Neuronal stem cell (in vitro differentiated cells): ENCODE results near the gene MRAP2.

Source experiments
- DNase-seq: peaks from one replicate; pipeline ENCODE4 v3.0.0-alpha.2; 2013; ENCODE audit warnings: low spot score
- H2AFZ ChIP-seq: one replicate; pipeline ENCODE4 v1.6.1; 2013; ENCODE audit warnings: mild to moderate bottlenecking, low read length, inconsistent platforms
- H2AK5ac ChIP-seq: 2 replicates; pipeline ENCODE4 v1.6.1; 2013; ENCODE audit warnings: low read depth, mild to moderate bottlenecking, inconsistent platforms, low read length, moderate library complexity, mixed read lengths
- H2BK120ac ChIP-seq: 2 replicates; pipeline ENCODE4 v1.6.1; 2013; ENCODE audit warnings: low read depth, mild to moderate bottlenecking, inconsistent platforms, low read length, moderate library complexity, mixed read lengths
- H2BK12ac ChIP-seq: one replicate; pipeline ENCODE4 v1.6.1; 2013; ENCODE audit warnings: low read length, inconsistent platforms
- H2BK15ac ChIP-seq: 2 replicates; pipeline ENCODE4 v1.6.1; 2013; ENCODE audit warnings: mild to moderate bottlenecking, low read length, inconsistent platforms, mixed read lengths
- H2BK5ac ChIP-seq: one replicate; pipeline ENCODE4 v1.6.1; 2013; ENCODE audit warnings: inconsistent platforms, mild to moderate bottlenecking, low read length, moderate library complexity
- H3K14ac ChIP-seq: one replicate; pipeline ENCODE4 v1.6.1; 2013; ENCODE audit warnings: low read length, inconsistent platforms
- H3K18ac ChIP-seq: 2 replicates; pipeline ENCODE4 v1.6.1; 2013; ENCODE audit warnings: low read length, inconsistent platforms
- H3K23ac ChIP-seq: 2 replicates; pipeline ENCODE4 v1.6.1; 2013; ENCODE audit warnings: low read depth, mild to moderate bottlenecking, mixed read lengths, low read length, inconsistent platforms; ENCODE audit not compliant: poor library complexity
- H3K27ac ChIP-seq: replicated peaks from 3 replicates; pipeline ENCODE4 v1.5.1; 2013; ENCODE audit warnings: low read length, inconsistent platforms
- H3K27me3 ChIP-seq, 3 experiments: 2 replicates each; pipeline ENCODE4 v1.6.1; 2013; ENCODE audit warnings: low read length in 3 of 3, mild to moderate bottlenecking in 2 of 3, inconsistent platforms in 1 of 3, low read depth in 1 of 3, mixed read lengths in 1 of 3, moderate library complexity in 1 of 3; ENCODE audit not compliant: control insufficient read depth in 3 of 3, insufficient read depth in 3 of 3
- H3K36me3 ChIP-seq, 2 donors: replicated peaks in 1 of 2; 2 replicates each; pipeline ENCODE4 v1.6.1; 2013; ENCODE audit warnings: low read length in 2 of 2; ENCODE audit not compliant: control insufficient read depth in 2 of 2, insufficient read depth in 2 of 2
- H3K4ac ChIP-seq: 2 replicates; pipeline ENCODE4 v1.6.1; 2013; ENCODE audit warnings: inconsistent platforms, mild to moderate bottlenecking, low read length, moderate library complexity
- H3K4me1 ChIP-seq, 2 donors: 1 replicate in 1 of 2; 2 replicates in 1 of 2; pipeline ENCODE4 v1.6.1; 2013; ENCODE audit warnings: low read length in 2 of 2, low read depth in 1 of 2; ENCODE audit not compliant: control insufficient read depth in 2 of 2, insufficient read depth in 1 of 2
- H3K4me2 ChIP-seq: one replicate; pipeline ENCODE4 v1.6.1; 2013; ENCODE audit warnings: mild to moderate bottlenecking, low read length, inconsistent platforms; ENCODE audit not compliant: insufficient read depth, poor library complexity, severe bottlenecking
- H3K4me3 ChIP-seq, 2 donors: 2 replicates each; pipeline ENCODE4 v1.5.1; 2013; ENCODE audit warnings: low read length in 2 of 2, mild to moderate bottlenecking in 2 of 2, inconsistent platforms in 1 of 2, moderate library complexity in 1 of 2
- H3K79me1 ChIP-seq: one replicate; pipeline ENCODE4 v1.6.1; 2013; ENCODE audit warnings: low read depth, mild to moderate bottlenecking, inconsistent platforms, low read length, moderate library complexity
- H3K9ac ChIP-seq: one replicate; pipeline ENCODE4 v1.6.1; 2013; ENCODE audit warnings: mild to moderate bottlenecking, low read depth, low read length, inconsistent platforms; ENCODE audit not compliant: poor library complexity
- H3K9me3 ChIP-seq, 2 donors: replicated peaks in 1 of 2; 2 replicates each; pipeline versions ENCODE3 to v1.6.1; 2013; ENCODE audit warnings: low read length in 2 of 2, mild to moderate bottlenecking in 2 of 2, inconsistent platforms in 1 of 2, low read depth in 1 of 2, mixed read lengths in 1 of 2, moderate library complexity in 1 of 2; ENCODE audit not compliant: control insufficient read depth in 2 of 2, insufficient read depth in 1 of 2
- H4K8ac ChIP-seq: one replicate; pipeline ENCODE4 v1.6.1; 2013; ENCODE audit warnings: low read depth, mild to moderate bottlenecking, inconsistent platforms, low read length, moderate library complexity
- H4K91ac ChIP-seq: one replicate; pipeline ENCODE4 v1.6.1; 2013; ENCODE audit warnings: low read length, low read depth, mild to moderate bottlenecking, inconsistent platforms; ENCODE audit not compliant: poor library complexity
- WGBS, 2 donors: extraction: QIAGEN DNeasy Blood & Tissue Kit; methylation state at CpG; one replicate each; pipeline ENCODE4 v1.1.7; 2013; ENCODE audit warnings: missing lambda C conversion rate in 2 of 2, mixed read lengths in 1 of 2; ENCODE audit not compliant: insufficient read length in 2 of 2, insufficient replicate concordance in 1 of 2; ENCODE audit errors: extremely low coverage in 2 of 2; 5-methylcytosine and 5-hydroxymethylcytosine counted together

MRAP2 gene

GRCh38 chr6:84019842-84020211, 13.7 kb upstream of the MRAP2 start:
- DNase-seq: no peak
- WGBS, 2 donors: no CpG with 5 or more reads among the region's 6 CpGs
- no peak overlapping the region for H4K91ac ChIP-seq

DNA sequence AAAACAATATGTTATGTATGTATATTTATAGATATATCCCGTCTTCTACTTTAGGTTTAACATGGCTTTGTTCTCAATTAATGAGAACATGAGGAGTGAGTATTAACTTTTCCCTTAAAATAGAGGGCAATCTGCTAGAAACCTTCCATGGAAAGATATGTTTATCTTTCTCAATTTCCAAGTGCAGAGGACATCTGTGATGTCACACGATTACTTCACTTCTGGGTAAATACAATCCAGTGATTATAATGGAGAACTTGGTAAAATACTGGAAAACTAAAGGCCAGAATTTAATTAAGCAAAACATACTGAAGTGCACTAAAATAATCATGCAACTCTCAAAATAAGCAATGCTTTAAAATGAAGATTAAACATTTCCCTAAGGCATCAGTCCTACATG, 11.9 kb upstream of the MRAP2 start:
- H4K91ac ChIP-seq: no peak overlapping the region
- H3K4ac ChIP-seq: no peak overlapping the region

More at GRCh38 chr6:84019842-84020211, 13.7 kb upstream of the MRAP2 start:
- Histone ChIP-seq H2BK120ac (no peak overlapping the region), H3K14ac (no peak overlapping the region), H2BK12ac (no peak overlapping the region), H4K8ac (no peak overlapping the region), H3K4me1 (no peaks in the 10 kb centered on the region), H2AK5ac (no peak overlapping the region), H3K27ac (no peak overlapping the region), H2BK15ac (no peak overlapping the region), H3K4ac (no peak overlapping the region), H3K27me3 (no peaks in the 10 kb centered on the region), H2BK5ac (no peak overlapping the region), H3K9ac (no peak overlapping the region), H3K36me3 (no peaks in the 10 kb centered on the region), H3K23ac (no peak overlapping the region), H2AFZ (no peak overlapping the region), H3K79me1 (no peaks in the 10 kb centered on the region), H3K18ac (no peak overlapping the region), H3K4me2 (no peak overlapping the region), H3K4me3 (no peak overlapping the region), H3K9me3 (no peaks in the 10 kb centered on the region)

GRCh38 chr6:84026721-84027164, 6.8 kb upstream of the MRAP2 start:
- H2BK15ac ChIP-seq: no peak overlapping the region
- H3K14ac ChIP-seq: no peak overlapping the region
- H4K8ac ChIP-seq: no peak overlapping the region
- no peak overlapping the region for H2BK12ac ChIP-seq
- no peak overlapping the region for H2BK120ac ChIP-seq
- no peak overlapping the region for H3K9ac ChIP-seq
- H3K27me3 ChIP-seq: peaks cover 0 to 6% (median 0%) of the 10 kb centered on the region in 3 experiments
- H3K9me3 ChIP-seq: peaks cover 0 to 5% of the 10 kb centered on the region in 2 donors
- H2AFZ ChIP-seq: no peak overlapping the region
- H4K91ac ChIP-seq: no peak overlapping the region
- no peak overlapping the region for H3K4ac ChIP-seq
- no peaks in the 10 kb centered on the region for H3K79me1 ChIP-seq
- no peak overlapping the region for H3K27ac ChIP-seq
- no peak overlapping the region for H3K18ac ChIP-seq
- H3K4me2 ChIP-seq: no peak overlapping the region
- no CpG with 5 or more reads among the region's 5 CpGs for WGBS, 2 donors
- no peak overlapping the region for H2BK5ac ChIP-seq
- no peak overlapping the region for H3K23ac ChIP-seq
- DNase-seq: no peak
- H3K4me3 ChIP-seq: no peak overlapping the region
- H3K4me1 ChIP-seq: peaks cover 5 to 6% of the 10 kb centered on the region in 2 donors
- no peaks in the 10 kb centered on the region for H3K36me3 ChIP-seq
- H2AK5ac ChIP-seq: no peak overlapping the region

More for the DNA sequence above, 11.9 kb upstream of the MRAP2 start:
- Histone ChIP-seq H3K14ac (no peak overlapping the region), H2BK5ac (no peak overlapping the region), H2BK120ac (no peak overlapping the region), H4K8ac (no peak overlapping the region), H3K9me3 (peaks cover 0 to 2% of the 10 kb centered on the region in 2 donors), H3K4me3 (no peak overlapping the region), H3K18ac (no peak overlapping the region), H2BK15ac (no peak overlapping the region), H2AK5ac (no peak overlapping the region), H2AFZ (no peak overlapping the region), H3K27me3 (no peaks in the 10 kb centered on the region), H3K36me3 (no peaks in the 10 kb centered on the region), H3K23ac (no peak overlapping the region), H3K27ac (no peak overlapping the region), H3K4me1 (no peaks in the 10 kb centered on the region), H3K79me1 (no peaks in the 10 kb centered on the region), H3K4me2 (no peak overlapping the region), H2BK12ac (no peak overlapping the region), H3K9ac (no peak overlapping the region)
- WGBS, 2 donors: no CpG with 5 or more reads among the region's 2 CpGs
- DNase-seq: no peak

DNA sequence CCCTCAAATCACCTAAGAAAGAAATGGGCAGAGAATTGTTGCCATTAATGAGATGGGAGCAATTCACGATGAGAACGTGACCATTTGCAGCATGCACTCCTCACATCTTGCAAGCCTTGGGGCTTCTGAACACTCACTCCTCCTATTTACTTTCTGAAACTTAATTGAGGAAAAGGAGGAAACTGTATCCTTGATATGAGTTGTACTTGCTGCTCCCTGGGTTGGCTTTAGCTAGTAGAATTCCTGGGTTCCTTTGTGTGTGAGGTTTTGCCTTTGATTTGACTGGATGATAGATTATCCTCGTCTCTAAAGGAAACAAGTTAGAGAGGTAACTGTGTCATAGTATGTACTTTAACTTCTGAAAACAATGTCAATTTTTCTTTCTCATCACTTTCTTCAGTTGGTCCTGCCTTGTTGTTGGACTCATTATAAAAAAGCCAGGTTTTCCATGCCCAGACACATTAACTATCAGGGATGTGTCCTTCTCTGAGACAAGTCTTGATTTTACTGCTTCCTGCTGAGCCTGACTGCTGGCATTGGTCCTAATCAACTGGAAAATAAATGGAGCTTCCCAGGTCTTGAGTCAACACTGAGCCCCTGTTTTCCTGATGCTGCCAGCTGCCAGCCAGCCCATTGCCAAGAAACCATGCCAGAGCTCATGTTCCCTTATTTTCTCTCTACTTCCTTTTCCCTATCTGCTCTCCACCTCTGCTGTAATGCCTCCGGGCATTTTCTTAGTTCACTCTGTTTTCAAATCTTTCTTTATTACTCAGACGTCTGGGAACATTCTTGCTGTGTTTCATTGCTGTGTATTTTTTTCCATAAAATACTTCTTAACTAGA, 6.0 kb upstream of the MRAP2 start:
- no peak overlapping the region for H3K4ac ChIP-seq
- no peak overlapping the region for H3K23ac ChIP-seq
- no peak overlapping the region for H4K8ac ChIP-seq
- no peak overlapping the region for H2BK15ac ChIP-seq
- H3K4me1 ChIP-seq: peaks cover 5 to 6% of the 10 kb centered on the region in 2 donors
- H2AFZ ChIP-seq: no peak overlapping the region
- H3K36me3 ChIP-seq: no peaks in the 10 kb centered on the region
- H3K4me3 ChIP-seq: no peak overlapping the region
- H4K91ac ChIP-seq: no peak overlapping the region
- peaks cover 0 to 7% (median 0%) of the 10 kb centered on the region in 3 experiments for H3K27me3 ChIP-seq
- no peak overlapping the region for H3K27ac ChIP-seq
- H2BK120ac ChIP-seq: no peak overlapping the region
- H2BK5ac ChIP-seq: no peak overlapping the region
- H3K14ac ChIP-seq: no peak overlapping the region
- no peak overlapping the region for H3K18ac ChIP-seq
- no peak overlapping the region for H3K9ac ChIP-seq
- WGBS, 2 donors: no CpG with 5 or more reads among the region's 5 CpGs
- peak overlapping the region; percentile 11 for H3K4me2 ChIP-seq
- H3K79me1 ChIP-seq: no peaks in the 10 kb centered on the region
- no peak overlapping the region for H2BK12ac ChIP-seq
- H2AK5ac ChIP-seq: no peak overlapping the region
- peaks cover 0 to 5% of the 10 kb centered on the region in 2 donors for H3K9me3 ChIP-seq
- no peak for DNase-seq
